Fibroblast of mammary gland (primary cell): ENCODE results near the gene P2RY12.

Experiments used
- DNase-seq: peaks from one replicate; pipeline ENCODE4 v3.0.0-alpha.2; 2010; ENCODE audit warnings: low read depth
- H3K4me3 ChIP-seq: 2 replicates; pipeline ENCODE4 v1.5.1; 2011; ENCODE audit warnings: low read depth, mild to moderate bottlenecking, low read length, moderate library complexity; ENCODE audit not compliant: control insufficient read depth
- CTCF ChIP-seq: conservative IDR thresholded peaks from 2 replicates; pipeline ENCODE4 v1.5.1; 2011; ENCODE audit warnings: low read depth, low read length, inconsistent platforms; ENCODE audit not compliant: control insufficient read depth, insufficient read depth

The P2RY12 gene

DNA sequence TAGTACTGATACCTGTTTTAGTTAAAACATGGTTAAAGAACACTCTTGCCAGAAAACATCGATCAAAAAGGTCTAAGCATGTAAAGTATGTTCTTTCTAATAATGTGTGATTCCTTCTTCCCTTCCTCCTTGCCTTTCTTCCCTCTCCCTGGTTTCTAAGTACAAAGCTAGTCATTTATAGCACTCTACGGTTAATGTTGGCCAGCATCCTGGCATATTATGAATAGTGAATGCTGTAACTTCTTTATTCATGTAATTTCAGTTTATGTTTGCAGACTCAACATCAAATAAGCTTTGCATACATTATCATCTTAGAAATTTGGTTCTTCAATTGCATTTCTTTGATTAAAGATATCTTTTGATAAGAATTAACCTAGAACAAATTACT, 27.1 kb downstream of the P2RY12 start:
- H3K4me3 ChIP-seq: no peak overlapping the region

DNA sequence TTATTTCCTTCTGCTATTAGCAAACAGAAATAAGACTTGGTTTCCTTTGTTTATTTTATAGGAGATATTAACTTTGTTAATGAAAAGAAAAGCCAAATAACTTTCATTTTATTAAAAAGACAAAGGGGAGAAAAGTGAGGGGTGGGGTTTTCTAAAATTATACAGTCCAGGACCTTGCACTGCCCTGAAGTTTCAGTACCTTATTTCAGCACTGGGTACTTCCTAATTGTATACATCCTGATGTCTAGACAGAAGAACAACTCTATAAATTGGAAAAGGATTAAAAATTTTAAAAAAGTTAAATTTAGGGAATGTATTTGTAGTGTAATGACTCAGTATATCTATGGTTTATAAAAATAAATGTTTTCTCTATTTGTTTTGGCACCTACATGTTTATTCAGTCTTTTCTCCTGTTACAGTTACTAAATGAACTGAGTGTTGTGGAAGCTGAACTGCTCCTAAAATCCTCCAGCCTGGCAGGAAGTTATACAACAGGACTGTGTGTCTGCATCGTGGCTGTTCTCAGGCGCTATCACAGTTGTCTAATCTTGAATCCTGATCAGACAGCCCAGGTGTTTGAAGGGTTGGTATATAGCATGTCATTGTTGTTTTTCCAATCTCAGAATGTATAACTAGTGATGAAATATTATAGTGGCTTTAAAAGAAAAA, 27.6 kb downstream of the P2RY12 start:
- no peak overlapping the region for H3K4me3 ChIP-seq
- peak; percentile 37 for DNase-seq
- TF ChIP-seq CTCF: no peak

More for the DNA sequence above, 27.1 kb downstream of the P2RY12 start:
- no peak for TF ChIP-seq CTCF
- DNase-seq: no peak

DNA sequence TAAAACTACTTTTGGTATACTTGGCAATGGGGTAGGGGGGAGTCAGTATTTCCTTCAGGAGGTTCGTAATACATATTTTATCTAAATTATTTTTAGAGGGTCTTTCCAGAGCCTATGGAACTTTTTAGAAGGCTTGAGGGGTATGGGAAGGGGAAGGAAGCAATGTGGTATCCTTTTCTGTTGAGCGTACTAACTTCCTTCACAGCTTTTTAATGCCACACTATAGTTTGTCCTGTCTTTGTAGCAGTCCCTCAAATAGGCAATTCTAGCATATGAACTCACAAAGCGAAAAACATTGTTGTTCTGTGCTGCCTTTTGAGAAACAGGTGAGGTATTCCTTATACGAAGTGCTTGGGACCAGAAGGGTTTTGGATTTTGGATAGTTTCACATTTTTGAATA, 32.9 kb downstream of the P2RY12 start:
- TF ChIP-seq CTCF: no peak
- DNase-seq: no peak
- no peak overlapping the region for H3K4me3 ChIP-seq

GRCh38 chr3:151351219-151351618, 33.3 kb downstream of the P2RY12 start:
- DNase-seq: no peak
- no peak overlapping the region for H3K4me3 ChIP-seq
- TF ChIP-seq CTCF: no peak

DNA sequence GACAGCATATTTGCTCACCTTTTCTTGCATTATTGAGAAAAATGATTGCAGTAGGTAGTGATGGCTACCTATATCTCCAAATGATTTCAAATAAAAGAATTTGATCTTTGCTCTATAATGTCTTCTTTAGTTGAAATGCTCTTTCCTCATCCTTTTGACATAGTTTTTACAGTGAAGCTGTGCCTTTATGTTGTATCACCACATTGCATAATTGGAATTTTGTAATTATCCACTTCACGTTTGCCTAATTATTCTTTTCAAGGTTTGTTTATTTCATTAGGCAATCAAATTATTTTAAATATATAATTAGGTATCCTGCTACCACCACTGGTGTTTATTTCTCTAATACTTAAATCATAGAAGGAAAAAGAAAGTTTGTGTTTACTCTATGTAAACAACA, 33.9 kb downstream of the P2RY12 start:
- H3K4me3 ChIP-seq: no peak overlapping the region
- no peak for TF ChIP-seq CTCF
- DNase-seq: no peak

DNA sequence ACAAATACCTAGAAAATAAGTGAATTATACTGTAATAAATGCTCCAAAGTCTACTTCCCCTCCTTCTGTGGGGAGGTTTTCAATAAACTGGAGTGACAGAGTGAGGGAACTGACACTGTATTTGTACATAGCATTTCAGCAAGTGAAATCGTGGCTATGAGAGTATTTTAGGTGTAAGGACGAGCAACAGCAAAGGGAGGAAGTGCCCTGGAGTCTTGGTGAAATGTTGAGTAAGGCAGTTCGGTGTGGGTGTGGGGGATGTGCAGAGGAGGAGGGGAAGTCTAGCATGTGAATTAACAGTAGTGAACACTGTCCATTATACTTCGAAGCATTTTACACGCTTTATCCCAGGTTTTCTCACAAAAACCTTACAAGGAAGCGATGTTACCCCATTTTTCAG, 37.1 kb downstream of the P2RY12 start:
- no peak for DNase-seq
- no peak overlapping the region for H3K4me3 ChIP-seq
- TF ChIP-seq CTCF: no peak

- TF ChIP-seq CTCF: no peak
- no peak overlapping the region for H3K4me3 ChIP-seq
- no peak for DNase-seq
Measured at GRCh38 chr3:151346292-151346691, 38.3 kb downstream of the P2RY12 start.
